ENCODE measurements around the gene IL6.
A peak's percentile ranks its signal among the peaks of the same experiment; 100 is the strongest.
"Not testable (repeated sequence)": the region's sequence is repeated elsewhere in the genome, so short reads cannot be mapped to it uniquely, and the experiment has no call there.

The IL6 gene

DNA sequence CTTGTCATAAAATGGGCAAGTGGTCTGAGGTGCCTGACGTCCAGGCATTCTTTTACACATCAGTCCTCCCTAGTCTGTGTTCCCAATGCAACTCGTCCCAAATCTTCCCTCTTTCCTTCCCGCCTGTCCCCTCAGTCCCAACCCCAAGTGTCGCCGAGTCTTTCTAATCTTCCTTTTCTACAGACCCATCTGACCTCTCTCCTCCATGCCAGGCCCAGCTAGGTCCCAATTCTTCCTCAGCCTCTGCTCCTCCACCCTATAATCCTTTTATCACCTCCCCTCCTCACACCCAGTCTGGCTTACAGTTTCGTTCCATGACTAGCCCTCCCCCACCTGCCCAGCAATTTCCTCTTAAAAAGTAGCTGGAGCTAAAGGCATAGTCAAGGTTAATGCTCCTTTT is 22.3 kb upstream of the IL6 start:
- not testable (repeated sequence) for DNase-seq

DNA sequence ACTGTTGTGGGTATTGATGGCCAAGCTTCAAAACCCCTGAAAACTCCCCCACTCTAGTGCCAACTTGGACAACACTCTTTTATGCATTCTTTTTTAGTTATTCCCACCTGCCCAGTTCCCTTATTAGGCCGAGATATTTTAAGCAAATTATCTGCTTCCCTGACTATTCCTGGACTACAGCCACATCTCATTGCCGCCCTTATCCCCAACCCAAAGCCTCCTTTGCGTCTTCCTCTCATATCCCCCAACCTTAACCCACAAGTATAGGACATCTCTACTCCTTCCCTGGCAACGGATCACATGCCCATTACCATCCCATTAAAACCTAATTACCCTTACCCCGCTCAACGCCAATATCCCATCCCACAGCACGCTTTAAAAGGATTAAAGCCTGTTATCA is 21.1 kb upstream of the IL6 start:
- not testable (repeated sequence) for DNase-seq

DNA sequence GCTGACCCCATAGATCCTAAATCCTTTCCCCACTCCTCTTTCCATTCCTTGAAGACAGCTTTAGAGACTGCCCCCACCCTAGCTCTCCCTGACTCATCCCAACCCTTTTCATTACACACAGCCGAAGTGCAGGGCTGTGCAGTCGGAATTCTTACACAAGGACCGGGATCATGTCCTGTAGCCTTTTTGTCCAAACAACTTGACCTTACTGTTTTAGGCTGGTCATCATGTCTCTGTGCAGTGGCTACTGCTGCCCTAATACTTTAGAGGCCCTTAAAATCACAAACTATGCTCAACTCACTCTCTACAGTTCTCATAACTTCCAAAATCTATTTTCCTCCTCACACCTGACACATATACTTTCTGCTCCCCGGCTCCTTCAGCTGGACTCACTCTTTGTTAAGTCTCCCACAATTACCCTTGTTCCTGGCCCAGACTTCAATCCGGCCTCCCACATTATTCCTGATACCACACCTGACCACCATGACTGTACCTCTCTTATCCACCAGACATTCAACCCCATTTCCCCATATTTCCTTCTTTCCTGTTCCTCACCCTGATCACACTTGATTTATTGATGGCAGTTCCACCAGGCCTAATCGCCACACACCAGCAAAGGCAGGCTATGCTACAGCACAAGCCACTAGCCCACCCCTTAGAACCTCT is 19.8 kb upstream of the IL6 start:
- DNase-seq = not testable (repeated sequence)

DNA sequence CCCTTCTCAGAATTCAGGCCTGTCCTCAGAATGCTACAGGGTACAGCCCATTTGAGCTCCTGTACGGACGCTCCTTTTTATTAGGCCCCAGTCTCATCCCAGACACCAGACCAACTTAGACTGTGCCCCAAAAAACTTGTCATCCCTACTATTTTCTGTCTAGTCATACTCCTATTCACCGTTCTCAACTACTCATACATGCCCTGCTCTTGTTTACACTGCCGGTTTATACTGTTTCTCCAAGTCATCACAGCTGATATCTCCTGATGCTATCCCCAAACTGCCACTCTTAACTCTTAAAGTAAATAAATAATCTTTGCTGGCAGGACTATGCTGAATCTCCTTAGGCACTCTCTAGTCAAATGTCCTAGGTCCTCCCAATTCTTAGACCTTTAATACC is 18.8 kb upstream of the IL6 start:
- DNase-seq = not testable (repeated sequence)

DNA sequence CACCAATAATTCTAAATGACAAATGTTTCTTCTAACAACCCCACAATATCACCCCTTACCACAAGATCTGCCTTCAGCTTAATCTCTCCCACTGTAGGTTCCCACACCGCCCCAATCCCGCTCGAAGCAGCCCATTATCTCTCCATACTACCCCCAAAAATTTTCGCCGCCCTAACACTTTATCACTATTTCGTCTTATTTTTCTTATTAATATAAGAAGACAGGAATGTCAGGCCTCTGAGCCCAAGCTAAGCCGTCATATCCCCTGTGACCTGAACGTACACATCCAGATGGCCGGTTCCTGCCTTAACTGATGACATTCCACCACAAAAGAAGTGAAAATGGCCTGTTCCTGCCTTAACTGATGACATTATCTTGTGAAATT is 18.3 kb upstream of the IL6 start:
- not testable (repeated sequence) for DNase-seq

DNA sequence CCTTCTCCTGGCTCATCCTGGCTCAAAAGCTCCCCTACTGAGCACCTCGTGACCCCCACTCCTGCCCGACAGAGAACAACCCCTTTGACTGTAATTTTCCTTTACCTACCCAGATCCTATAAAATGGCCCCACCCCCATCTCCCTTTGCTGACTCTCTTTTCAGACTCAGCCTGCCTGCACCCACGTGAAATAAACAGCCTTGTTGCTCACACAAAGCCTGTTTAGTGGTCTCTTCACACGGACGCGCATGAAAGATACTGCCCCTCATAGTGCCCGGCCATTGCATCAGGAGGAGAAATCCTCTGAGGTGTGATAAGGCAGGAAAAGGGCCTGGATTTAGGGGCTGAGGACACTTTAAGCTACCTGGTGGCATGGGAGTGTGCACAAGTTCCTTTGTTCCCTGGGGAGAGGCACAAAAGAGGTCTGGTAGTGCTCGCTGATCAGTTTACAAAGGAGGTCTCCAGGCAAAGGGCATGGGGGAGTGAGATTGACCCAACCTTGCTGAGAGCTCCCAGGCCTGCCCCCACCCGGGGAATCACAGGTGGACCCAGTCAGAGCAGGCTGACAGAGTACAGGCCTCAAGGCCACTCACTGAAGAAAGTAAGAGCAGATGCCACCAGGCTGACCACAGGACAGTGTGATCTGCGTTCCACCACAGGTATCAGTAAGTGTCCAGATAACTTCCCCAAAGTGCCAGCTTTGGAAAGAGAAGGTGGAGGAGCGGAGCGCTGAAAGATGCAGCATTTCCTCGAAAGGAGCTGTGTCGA is 17.8 kb upstream of the IL6 start:
- DNase-seq = not testable (repeated sequence)

DNA sequence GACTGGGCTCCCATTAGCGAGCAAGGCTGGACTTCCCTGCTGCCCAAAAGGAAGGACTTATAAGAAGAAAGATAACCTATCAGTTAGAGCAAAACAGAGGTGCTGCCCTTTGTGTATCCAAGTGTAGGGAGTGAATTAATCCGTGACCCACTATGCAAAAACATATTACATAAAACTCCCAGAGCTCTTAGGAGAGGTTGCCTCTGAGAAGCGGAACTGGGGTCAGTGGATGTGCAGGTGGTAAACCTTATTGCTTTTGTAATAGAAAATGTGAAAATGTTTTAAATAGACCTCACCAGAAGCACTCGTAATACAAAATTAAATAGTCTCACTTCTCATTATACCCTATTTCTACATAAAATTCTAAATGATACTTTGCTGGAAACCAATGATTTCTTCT is 17.1 kb upstream of the IL6 start:
- DNase-seq = no peak

DNA sequence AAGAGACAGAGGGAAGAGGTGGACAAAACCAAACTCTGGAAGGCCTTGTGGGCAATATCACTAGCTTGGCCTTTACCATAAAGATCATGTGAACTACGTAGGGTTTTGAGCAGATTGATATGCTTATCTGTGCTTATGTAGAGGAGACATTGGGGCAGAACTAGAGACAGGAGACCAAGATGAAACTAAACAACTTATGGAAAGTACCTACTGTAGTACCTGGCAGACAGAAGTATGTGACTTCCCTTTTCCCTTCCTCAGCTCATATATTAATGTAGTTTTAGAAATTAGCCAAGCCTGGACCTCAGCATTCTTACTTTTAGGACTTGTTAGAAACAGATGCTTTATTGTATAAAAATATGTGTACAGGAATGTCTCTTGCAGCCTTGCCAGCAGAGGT is 14.0 kb upstream of the IL6 start:
- no peak for DNase-seq

DNA sequence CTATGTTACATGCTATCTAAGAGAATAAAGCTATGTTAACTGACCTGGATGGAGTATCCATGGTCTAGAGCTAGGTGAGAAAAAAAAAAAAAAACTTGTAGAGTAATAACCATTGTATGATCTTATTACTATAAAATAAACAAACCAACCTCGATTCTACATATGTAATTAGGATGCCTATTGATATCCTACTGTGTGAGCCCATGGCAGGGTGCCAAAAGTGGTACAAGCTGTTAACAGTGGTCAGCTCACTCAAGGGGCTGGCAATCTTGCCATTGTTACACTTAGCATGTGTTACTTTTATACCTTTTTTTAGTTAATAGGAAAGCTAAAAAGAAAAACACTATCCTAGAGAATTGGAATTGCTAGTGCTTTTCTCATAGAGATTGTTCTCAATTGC is 13.5 kb upstream of the IL6 start:
- no peak for DNase-seq

DNA sequence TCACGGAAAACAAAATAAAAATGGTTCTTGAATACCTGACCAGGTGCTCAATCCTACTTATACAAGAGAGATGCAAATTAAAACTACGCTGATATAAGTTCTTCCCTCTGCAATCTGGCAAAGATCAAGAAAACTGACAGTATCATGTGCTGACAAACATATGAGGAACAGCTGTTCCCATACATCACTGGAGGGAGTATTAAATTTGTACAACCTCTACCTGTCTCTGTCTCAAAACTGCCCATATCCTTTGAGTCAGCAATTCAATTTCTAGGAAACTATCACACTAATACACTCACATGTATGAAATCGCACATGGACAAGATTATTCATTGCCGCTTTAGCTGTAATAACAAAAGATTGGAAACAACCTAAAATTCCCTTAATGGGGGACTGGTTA is 11.0 kb upstream of the IL6 start:
- DNase-seq = no peak

DNA sequence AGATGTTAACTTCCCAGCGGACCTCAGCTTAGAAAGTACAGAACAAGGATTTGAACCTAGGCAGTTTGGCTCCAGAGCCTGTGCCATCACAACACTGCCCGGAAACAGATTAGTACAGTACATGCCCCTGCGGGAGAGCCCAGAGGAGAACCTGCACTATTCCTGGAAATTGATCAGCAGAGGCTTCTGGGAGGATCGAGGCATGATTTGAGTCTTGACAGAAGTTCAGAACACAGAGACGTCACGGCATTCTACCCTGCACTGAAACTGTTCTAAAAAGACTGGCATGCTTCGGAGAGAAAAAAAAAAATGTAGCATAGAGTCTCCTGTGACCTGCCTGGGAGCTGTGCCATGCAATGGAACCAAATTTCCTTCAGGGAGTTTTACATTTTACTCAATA is 9.2 kb upstream of the IL6 start:
- no peak for DNase-seq

DNA sequence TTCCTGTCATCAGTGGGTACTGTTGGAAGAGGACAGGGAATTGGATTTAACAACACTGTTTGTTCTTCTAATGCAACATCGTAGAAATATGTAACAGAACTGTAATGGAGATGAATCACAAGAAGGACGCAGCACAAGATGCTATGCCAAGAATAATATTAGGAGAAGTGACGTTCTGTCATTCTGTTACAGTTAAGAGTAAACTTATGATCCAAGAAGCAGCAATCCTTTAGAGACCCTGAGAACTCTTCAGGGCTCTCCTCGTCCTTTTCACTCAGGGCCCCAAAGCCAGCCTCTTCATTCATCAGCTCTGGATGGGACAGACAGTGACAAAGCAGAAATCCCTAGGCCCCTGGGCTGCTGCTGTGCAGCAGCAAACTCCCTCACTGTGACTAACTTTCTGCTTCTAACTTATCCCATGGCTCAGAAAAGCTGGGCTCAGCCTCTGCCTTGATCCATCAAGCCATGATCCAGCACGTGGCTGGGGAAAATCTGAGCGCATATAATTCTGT is 8.7 kb upstream of the IL6 start:
- DNase-seq = no peak

DNA sequence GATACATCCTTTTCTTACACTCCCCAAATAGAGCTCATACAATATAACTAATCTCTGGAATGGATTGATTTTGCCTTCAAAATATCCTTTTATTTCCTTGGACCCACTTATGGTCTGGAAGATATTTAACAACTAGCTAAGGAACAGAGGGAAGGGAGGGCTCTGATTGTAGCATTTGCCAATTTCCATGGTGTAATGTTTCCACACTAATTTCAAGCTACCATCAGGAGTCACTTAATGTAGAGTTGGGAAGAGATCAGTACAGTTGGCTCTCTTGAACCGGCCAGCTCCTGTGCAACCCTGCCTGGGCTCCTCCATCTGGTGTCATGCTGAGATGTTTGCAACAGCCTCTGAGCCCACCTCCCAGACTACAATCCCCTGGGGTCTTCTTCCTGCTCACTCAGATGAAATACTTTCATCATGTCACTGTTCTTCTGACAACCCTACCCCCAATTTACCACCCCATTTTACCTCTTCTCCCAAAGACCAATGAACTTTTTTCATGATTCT is 8.0 kb upstream of the IL6 start:
- no peak for DNase-seq

DNA sequence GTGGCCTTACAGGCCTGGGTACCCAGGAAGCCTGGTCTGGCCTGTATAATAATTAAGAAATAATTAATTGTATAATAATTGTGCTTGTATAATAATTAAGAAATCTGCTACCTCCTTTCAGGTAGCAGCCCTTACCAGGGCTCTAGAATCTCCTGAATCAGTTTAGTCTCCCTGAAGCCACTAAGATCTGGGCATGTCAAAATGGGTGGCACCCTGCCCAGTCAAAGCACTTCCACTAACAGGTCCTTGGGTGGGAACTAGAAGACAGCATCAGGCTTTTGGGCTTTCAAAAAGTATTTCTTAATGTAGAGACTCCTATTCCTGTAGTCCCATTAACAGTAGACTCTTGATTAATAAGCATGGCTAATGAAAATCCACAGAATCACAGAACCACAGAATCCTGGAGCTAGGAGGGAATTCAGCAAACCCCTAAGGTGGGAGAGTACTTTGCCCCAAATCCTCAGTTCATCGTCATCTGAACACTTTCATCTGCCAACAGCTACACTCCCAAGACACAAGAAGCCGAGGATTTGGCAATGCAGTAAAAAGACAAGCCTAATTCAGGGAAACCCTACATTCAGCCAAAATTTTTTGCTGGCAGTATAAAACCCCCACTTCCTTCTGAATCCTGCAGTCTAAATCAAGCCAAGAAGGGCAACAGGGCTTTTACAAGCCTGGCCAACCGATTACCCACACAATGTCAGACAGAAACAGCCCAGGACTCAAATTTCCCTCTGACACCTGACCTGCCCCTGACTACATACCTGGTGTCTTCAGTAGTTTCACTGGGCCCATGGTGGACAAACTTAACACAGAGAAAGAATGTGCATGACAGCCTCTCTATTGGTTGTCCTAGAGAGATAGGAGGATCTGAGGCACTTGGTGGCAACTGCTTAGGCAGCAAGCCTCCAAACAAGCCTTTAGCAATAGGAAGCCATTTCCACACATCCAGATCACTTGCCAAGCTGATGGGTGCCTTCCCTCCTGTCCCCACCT is 5.9 kb upstream of the IL6 start:
- DNase-seq = no peak

DNA sequence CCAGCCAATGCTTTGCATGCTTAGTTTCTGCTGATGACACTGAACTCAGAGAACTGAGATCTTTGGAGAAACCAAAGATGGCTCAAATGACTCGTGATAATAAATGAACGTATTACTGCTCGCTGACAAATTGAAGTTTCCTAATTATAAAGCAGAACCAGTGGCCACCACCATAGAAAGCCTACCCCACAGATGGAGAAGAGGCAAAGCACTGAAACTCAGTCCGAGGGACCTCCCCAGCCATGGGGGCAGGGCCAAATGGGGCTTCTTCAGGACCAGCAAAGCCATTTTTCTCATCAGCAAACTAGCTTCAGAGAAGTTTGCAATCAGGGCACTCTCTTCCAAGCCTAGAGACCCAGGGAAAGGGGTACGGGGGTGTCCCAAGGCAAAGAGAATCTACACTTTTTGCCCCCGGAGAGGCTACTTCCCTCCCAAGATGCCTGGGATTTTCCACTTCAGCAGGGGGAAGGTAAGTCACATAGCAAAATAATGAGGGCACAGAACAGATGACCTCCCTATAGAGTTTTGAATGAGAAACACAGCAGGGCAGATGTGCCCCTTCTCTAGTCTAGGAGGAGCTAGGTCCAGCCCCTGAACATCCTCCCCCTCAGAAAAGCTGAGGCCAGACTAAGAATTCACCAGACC is 4.3 kb upstream of the IL6 start:
- no peak for DNase-seq

DNA sequence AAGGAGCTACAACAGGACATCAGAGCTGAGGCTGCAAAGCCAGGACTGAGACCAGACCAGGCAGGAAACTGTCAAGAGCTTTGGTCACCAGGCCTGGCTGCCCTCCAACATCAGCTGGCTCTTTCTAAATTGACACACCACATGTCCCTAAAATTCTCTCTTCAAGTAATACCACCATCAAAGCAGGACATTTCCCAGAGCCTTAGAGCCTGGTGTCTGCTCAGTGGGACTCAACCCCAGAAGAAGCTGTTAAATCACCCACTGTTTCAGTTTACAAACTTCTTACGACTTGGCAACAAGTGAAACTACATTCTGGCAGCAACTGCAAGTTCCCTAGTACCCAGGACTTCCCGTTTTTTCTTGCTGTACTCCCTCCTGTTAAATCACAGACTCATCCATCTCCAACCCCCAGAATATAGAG is 3.8 kb upstream of the IL6 start:
- no peak for DNase-seq

DNA sequence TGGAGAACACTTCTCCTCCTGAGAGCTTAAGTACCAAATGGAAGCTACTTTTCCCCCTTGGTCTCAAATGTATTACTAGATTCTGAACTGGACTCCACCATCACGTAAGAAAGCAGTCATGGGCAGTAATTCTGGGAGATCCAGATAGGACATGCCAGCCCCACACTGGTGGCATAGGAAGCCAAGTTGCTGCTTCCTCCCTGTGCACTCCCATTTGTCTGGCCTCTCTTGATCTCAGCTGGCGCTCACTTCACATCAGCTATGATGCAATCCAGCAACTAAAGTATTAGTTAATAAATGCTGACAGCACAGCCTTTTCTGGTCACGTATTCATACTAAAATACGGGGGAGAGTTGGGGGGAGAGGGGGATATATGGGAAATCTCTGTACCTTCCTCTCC is 3.4 kb upstream of the IL6 start:
- no peak for DNase-seq

DNA sequence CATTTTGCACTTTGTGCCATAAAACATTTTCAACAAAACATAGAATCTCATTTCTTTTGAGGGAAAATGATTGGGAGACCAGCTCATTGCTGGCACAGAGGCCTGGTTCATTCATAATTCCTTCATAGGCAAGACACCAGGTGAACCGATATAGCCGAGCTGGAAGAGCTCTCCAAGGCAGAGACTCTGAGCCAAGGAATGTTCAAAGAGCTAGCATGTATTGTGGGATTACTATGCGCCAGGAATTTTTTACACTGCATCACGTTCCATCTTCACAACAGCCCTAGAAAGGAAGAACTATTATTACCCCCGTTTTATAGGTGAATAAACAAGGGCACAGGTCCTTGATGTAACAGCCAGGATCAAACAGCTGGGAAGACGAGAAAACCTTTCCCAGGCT is 2.1 kb upstream of the IL6 start:
- no peak for DNase-seq

DNA sequence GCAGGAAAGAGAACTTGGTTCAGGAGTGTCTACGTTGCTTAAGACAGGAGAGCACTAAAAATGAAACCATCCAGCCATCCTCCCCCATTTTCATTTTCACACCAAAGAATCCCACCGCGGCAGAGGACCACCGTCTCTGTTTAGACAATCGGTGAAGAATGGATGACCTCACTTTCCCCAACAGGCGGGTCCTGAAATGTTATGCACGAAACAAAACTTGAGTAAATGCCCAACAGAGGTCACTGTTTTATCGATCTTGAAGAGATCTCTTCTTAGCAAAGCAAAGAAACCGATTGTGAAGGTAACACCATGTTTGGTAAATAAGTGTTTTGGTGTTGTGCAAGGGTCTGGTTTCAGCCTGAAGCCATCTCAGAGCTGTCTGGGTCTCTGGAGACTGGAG is 1.4 kb upstream of the IL6 start:
- DNase-seq = no peak

DNA sequence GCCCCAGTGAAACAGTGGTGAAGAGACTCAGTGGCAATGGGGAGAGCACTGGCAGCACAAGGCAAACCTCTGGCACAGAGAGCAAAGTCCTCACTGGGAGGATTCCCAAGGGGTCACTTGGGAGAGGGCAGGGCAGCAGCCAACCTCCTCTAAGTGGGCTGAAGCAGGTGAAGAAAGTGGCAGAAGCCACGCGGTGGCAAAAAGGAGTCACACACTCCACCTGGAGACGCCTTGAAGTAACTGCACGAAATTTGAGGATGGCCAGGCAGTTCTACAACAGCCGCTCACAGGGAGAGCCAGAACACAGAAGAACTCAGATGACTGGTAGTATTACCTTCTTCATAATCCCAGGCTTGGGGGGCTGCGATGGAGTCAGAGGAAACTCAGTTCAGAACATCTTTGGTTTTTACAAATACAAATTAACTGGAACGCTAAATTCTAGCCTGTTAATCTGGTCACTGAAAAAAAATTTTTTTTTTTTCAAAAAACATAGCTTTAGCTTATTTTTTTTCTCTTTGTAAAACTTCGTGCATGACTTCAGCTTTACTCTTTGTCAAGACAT is 574 bp upstream of the IL6 start:
- peak; percentile 91 for DNase-seq

DNA sequence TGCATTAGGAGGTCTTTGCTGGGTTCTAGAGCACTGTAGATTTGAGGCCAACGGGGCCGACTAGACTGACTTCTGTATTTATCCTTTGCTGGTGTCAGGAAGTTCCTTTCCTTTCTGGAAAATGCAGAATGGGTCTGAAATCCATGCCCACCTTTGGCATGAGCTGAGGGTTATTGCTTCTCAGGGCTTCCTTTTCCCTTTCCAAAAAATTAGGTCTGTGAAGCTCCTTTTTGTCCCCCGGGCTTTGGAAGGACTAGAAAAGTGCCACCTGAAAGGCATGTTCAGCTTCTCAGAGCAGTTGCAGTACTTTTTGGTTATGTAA is 675 bp downstream of the IL6 start:
- DNase-seq = no peak

DNA sequence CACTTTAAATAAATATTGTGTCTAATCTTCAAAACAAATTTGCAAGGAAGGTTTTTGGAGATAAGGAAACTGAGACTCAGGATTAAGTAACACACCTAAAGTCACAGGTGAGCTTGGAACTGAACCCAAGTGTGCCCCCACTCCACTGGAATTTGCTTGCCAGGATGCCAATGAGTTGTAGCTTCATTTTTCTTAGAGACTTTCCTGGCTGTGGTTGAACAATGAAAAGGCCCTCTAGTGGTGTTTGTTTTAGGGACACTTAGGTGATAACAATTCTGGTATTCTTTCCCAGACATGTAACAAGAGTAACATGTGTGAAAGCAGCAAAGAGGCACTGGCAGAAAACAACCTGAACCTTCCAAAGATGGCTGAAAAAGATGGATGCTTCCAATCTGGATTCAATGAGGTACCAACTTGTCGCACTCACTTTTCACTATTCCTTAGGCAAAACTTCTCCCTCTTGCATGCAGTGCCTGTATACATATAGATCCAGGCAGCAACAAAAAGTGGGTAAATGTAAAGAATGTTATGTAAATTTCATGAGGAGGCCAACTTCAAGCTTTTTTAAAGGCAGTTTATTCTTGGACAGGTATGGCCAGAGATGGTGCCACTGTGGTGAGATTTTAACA is 1.5 kb downstream of the IL6 start:
- DNase-seq = no peak
